ENCODE data around the gene CD300A.

DNA sequence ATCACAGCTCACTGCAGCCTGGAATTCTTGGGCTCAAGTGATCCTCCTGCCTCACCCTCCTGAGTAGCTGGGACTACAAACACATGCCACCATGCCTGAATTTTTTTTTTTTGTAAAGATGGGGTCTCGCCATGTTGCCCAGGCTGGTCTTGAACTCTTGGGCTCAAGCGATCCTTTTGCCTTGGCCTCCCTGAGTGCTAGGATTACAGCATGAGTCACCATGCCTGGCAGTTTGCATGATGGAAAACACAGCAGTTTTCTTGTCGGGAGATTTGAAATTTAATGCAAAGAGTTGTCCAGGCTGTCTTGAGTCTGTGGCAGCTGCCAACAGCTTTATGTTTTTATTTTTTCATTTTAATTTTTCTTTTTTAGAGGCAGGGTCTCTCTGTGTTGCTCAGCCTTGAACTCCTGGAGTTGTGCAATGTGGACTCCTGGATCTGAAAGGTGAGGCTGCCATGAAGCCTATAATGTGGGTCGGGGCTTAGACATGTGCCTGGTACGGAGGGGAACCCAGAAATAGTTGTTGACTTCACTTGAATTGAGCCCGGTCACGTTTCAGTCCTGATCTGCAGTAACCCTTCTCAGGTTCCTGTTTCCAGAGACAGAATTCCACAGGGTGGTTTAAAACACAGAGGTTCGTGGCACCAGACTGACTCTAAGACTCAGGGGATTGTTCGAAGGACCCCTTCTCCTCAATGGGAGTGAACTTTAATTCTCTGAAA, 18.7 kb downstream of the CD300A start:
- no peak for TF ChIP-seq POLR2A (IDR thresholded peaks at IDR 0.05; ENCODE audit: extremely low read depth, insufficient read length)
- no peak for TF ChIP-seq CTCF (IDR thresholded peaks at IDR 0.05; ENCODE audit: low read depth, low read length)

All from NB4 (cell line).